CD4-positive, alpha-beta T cell treated with Interleukin-15 for 4 hours (primary cell): ENCODE results near the gene KDM5B.
"Not testable (repeated sequence)": the region's sequence is repeated elsewhere in the genome, so short reads cannot be mapped to it uniquely, and the experiment has no call there.

Experiments used
- DNase-seq: peaks from one replicate; pipeline ENCODE4 v3.0.0-alpha.2; 2020; ENCODE audit warnings: low spot score

Gene KDM5B

GRCh38 chr1:202791077-202791747, 17.0 kb downstream of the KDM5B start:
- no peak for DNase-seq

DNA sequence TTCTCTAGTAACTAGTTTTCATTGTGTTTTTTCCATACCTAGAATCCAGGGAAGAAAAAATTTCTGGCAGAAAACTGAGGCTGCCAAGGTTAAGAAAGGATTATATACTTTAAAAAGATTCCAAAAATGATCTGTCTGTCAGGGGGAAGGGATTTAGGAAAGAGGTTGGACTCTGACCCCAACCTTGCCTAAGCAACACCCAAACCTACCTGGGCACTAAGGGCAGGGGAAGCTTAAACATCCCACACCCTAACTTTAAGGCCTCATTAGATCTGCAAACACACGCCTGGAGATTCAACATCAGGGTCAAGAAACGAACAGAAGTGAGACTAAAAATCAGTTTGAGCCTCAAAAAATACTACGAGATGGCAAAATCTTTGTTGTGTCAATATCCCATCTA, 19.4 kb downstream of the KDM5B start:
- no peak for DNase-seq

DNA sequence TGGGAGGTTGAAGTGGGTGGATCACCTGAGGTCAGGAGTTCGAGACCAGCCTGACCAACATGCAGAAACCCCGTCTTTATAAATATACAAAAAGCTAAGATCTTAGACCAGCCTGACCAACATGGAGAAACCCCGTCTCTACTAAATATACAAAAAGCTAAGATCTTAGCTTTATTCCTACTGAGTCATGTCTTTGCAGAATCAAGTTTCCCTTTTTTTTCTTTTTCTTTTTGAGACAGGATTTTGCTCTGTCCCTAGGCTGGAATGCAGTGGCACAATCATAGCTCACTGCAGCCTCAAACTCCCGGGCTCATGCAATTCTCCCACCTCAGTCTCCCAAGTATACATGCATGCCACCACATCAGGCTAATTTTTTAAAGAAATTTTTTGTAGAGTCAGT, 21.4 kb downstream of the KDM5B start:
- DNase-seq = no peak

DNA sequence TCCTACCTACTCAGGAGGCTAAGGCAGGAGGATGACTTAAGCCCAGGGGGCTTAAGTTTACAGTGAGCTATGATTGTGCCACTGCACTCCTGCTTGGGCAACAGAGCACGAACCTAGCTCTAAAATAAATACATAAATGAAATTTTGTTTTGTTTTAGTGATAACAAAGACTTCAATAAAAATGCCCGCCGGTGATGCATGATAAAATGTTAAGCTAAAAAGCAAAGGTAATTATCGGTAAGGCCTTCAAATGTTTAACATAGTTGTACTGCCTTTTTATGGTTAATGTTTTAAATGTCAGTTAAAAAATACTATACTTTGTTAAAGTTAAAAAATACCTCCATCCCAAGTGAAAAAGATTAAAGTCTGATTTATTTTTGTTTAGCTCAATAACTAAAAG, 27.0 kb downstream of the KDM5B start:
- no peak for DNase-seq

DNA sequence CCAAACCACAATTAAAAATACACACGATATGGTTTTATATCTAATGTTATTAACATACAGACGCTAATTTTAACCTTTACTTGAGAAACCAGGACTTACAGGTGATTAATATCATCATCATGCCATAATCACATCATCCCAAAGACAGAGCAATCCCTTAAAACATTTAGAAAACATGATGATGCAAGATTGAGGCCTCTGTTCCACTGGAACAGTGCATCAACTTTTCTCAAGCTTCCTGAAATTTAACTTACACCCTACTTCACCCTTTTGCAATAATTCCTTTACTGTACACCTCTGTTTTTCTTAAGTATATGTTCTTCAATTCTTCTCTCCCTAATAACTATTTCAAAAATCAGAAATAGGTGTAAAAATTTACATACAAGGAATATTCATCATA, 38.1 kb downstream of the KDM5B start:
- DNase-seq = no peak

DNA sequence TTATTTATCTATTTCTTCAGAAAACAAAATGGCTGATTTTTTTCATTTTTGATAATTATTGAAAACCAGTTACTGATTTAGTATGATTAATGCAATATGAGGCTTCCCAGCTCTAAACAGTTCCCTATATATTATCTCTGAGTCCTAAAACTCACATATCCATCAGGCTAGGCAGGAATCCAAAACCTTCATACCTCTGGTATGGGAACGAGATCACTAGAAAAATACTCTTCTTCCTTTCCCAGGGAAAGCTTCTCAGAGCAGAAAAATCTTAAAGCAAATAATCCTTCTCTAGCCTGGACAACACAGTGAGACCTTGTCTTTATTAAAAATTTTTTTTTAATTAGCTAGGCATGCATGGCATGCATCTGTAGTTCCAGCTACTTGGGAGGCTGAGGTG, 42.5 kb downstream of the KDM5B start:
- no peak for DNase-seq

- DNase-seq = no peak
Observed at GRCh38 chr1:202762019-202762418, 46.2 kb downstream of the KDM5B start.

DNA sequence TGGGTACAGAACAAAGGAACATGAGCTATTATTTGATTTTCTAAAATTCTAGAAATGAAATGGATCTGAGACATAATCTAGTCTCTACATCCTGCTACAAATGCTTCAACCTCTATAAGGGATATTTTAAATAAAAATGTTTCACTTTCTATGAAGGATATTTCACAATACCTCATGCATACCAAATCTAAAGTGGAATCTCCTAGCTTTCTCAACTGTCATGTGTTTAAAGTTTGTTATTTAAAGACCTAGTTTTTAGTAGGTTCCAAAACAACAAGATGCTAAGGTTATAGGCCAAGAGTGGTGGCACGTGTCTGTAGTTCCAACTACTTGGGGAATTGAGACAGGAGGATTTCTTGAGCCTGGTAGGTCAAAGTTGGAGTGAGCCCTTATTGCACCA, 47.6 kb downstream of the KDM5B start:
- DNase-seq = no peak

- DNase-seq = no peak
Observed at GRCh38 chr1:202756391-202756790, 51.8 kb downstream of the KDM5B start.

DNA sequence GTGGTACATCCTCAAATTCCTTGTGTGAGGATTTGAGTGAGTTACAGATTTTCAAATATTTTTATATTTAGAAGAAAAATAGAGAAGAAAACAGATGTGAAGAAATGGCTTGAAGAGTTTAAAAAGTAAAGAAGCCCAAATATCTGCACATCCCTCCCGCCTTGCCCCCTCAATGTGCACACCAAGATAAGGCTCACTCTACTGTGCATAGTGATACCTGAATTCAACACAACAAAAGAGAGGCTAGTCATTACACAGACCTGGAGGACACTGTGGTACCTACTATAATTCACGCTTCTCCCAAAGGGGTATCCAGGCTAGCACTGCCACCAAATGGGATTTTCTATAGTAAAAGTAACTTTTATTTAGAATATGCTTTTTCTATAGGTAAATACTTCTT, 53.9 kb downstream of the KDM5B start:
- DNase-seq = no peak

DNA sequence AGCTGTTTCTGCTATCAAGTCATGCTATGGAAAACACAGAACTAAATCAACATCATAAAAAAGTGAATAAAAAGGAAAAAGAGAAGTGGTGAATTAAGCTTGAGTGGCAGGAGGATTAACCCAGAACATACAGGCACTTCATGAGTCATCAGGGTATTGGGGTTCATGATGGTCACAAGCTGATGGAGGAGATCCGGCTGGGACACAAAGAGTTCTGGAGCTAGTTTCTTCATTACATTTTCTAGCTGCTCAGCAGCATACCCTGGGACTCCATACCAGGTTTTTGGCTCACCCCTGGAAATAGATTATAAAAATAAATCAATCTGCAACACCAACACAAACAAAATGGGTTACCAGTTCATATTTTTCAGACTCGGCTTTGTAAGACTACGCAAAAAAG, 55.4 kb downstream of the KDM5B start:
- DNase-seq = no peak

DNA sequence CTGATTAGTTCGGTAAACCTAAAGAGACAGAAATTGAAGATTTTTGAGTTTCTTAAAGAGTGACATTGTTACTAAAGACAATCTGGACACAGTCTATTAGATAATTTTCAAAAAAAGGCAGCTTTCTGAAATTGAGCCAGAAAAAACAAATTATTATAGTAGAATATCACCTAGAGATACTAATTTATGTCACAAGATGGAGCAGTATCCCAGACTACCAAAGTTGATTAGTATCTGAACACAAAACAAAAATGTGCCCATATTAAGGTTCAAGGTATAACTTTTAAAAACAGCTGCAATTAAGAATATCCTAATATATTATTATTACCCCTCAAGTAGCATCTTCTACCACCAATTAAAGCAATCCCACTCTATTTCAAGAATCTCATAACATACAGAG, 57.5 kb downstream of the KDM5B start:
- DNase-seq = no peak

- no peak for DNase-seq
Observed at GRCh38 chr1:202750024-202750423, 58.2 kb downstream of the KDM5B start.

- no peak for DNase-seq
Observed at GRCh38 chr1:202745323-202745888, 62.8 kb downstream of the KDM5B start.

- not testable (repeated sequence) for DNase-seq
Observed at GRCh38 chr1:202744770-202745169, 63.5 kb downstream of the KDM5B start.

GRCh38 chr1:202742496-202742895, 65.7 kb downstream of the KDM5B start:
- no peak for DNase-seq

DNA sequence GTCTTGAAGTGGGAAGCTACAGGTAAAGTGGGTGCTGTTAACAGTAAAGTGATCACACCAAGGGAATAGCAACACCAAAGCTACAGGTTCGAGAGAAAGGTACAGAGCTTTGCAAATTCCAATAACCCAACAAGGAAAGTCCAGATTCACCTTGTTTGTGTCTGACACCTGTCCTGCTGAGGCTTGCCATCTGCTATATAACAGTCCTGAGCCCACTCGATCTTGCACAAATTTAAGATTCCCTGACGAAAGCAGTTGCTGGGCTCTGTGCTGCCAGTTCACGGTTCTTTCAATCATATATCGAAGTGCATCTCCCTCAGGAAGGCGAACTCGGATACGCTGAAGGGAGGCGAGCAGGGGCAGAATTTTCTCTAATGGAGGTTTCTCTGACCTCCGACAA, 75.0 kb downstream of the KDM5B start:
- DNase-seq = no peak

GRCh38 chr1:202728951-202729350, 79.3 kb downstream of the KDM5B start:
- no peak for DNase-seq

GRCh38 chr1:202725526-202725925, 82.7 kb downstream of the KDM5B start:
- no peak for DNase-seq

- DNase-seq = no peak
Observed at GRCh38 chr1:202723708-202724107, 84.5 kb downstream of the KDM5B start.

DNA sequence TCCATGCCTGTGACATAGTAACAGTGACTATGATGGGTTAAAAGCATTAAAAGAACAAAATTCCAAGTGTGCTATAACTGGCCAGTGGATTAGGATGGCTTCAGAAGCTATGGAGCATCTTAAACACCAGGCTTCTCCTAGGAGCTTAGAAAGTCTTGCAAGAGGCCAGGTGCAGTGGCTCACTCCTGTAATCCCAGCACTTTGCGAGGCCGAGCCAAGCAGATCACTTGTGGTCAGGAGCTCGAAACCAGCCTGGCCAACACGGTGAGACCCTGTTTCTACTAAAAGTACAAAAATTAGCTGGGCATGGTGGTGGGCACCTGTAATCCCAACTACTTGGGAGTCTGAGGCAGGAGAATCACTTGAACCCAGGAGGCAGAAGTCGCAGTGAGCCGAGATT, 85.2 kb downstream of the KDM5B start:
- DNase-seq = not testable (repeated sequence)

DNA sequence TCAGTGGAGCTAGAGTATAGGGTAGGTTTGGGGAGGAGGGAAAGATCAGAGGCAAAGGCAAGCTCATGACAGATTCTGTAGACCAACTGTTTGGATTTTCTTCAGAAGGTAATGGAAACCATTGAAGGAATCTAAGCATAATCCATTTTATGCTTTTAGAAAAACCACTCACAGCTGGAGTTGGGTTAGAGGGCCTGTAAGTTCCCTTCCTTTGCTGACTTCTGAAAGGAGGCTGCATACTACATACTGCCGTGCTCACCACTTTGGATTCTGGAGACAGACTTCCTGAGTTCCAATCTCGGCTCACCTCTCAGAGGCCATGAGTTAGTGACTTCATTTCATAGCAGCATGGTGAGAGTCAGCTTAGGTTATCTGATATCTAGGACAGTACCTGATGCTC, 91.6 kb downstream of the KDM5B start:
- no peak for DNase-seq

- not testable (repeated sequence) for DNase-seq
Observed at GRCh38 chr1:202714202-202714601, 94.0 kb downstream of the KDM5B start.

- no peak for DNase-seq
Observed at GRCh38 chr1:202713110-202713509, 95.1 kb downstream of the KDM5B start.
